Large intestine (tissue), 3 donors: Measurements from ENCODE around the gene NPSR1. TPM values are rescaled to one million over a fixed set of nuclear protein-coding genes. Genes with fewer than 3 reads are reported as not detected.

ENCODE experiments used
- DNase-seq, 2 donors: peaks; one replicate each; pipeline versions ENCODE4 v3.0.0 to v3.0.0-alpha.2; 2013
- H3K27ac ChIP-seq: one replicate; pipeline ENCODE4 v1.5.1; 2013; ENCODE audit warnings: low read length
- H3K27me3 ChIP-seq: 2 replicates; pipeline ENCODE4 v1.6.1; 2013; ENCODE audit warnings: low read length; ENCODE audit not compliant: control insufficient read depth, insufficient read depth
- H3K36me3 ChIP-seq: 2 replicates; pipeline ENCODE4 v1.6.1; 2013; ENCODE audit warnings: low read length; ENCODE audit not compliant: control insufficient read depth, insufficient read depth
- H3K4me1 ChIP-seq: one replicate; pipeline ENCODE4 v1.6.1; 2013; ENCODE audit warnings: low read length; ENCODE audit not compliant: control insufficient read depth, insufficient read depth
- H3K4me3 ChIP-seq: one replicate; pipeline ENCODE4 v1.5.1; 2013; ENCODE audit warnings: low read length
- H3K9me3 ChIP-seq: one replicate; pipeline ENCODE4 v1.6.1; 2013; ENCODE audit warnings: mild to moderate bottlenecking, low read depth, low read length, moderate library complexity; ENCODE audit not compliant: control insufficient read depth
- WGBS: methylation state at CpG from one replicate; pipeline ENCODE4 v1.1.5; 2013; ENCODE audit warnings: low lambda C conversion rate; ENCODE audit not compliant: insufficient coverage; 5-methylcytosine and 5-hydroxymethylcytosine counted together
- polyA plus RNA-seq: library from polyadenylated mRNA; unstranded; fragments of 120-200 nt; gene quantifications from one replicate; pipeline ENCODE4 v1.2.1, GENCODE V29; 2013

The NPSR1 gene
- polyA plus RNA-seq, 1 donor: 0.16 TPM

DNA sequence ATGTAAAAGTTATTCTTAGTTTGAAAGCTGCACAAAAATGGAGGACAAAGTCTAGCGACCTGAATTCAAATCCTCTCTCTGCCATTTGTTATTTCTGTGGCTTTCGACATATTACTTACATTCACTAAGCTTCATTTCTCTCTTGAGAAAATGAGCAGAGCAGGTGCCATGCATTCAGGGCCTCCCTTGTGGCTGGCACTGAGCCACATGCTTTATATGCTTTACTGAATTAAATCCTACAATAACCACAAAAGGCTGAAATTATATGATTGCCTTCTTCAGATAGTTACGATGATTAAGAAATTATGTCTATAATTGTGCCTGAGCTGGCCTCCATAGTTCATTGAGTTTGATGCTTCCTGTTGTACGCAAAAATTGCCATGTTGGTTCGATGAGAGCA is 98.7 kb downstream of the NPSR1 start:
- Histone ChIP-seq H3K36me3 (no peaks in the 10 kb centered on the region), H3K27me3 (no peaks in the 10 kb centered on the region), H3K4me1 (peaks cover 38% of the 10 kb centered on the region), H3K4me3 (no peak overlapping the region), H3K9me3 (no peaks in the 10 kb centered on the region), H3K27ac (no peak overlapping the region)
- DNase-seq: no peak
- 100% methylated on average over 1 of the region's 5 CpGs for WGBS

- Histone ChIP-seq H3K9me3 (no peaks in the 10 kb centered on the region), H3K27me3 (no peaks in the 10 kb centered on the region), H3K4me3 (no peak overlapping the region), H3K27ac (peak overlapping the region; percentile 53), H3K36me3 (no peaks in the 10 kb centered on the region), H3K4me1 (peaks cover 31% of the 10 kb centered on the region)
- WGBS: 73% methylated on average over 4 of the region's 5 CpGs
- DNase-seq: peak in 1 of 2 donors; percentile 57
Observed at GRCh38 chr7:34757570-34758110, 99.6 kb downstream of the NPSR1 start.

DNA sequence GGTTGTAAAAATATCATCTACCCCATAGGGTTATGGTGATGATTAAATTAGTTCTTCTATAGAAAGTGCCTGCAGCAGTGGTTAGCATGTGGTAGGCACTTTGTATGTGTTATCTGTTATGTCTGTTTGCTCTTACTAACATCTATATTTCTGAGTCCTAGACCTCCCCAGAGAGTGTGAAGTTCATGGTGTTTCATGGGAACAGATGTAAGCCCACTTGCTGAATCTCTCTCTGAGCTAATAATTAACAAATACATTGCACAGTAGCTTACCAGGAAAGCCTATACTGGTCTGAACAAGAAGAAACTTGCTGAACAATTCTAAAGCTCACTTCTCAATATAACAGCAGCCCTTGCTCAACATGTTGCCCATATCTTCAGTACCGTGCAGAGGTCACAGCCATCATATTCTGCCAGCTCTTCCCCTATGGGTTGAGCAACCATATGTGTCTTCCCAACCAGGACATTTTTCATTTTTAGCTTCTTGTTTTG is 100.1 kb downstream of the NPSR1 start:
- no CpG with 5 or more reads among the region's 1 CpG for WGBS
- Histone ChIP-seq H3K4me3 (no peak overlapping the region), H3K4me1 (peaks cover 26% of the 10 kb centered on the region), H3K27ac (peak overlapping the region; percentile 53), H3K27me3 (no peaks in the 10 kb centered on the region), H3K9me3 (no peaks in the 10 kb centered on the region), H3K36me3 (no peaks in the 10 kb centered on the region)
- peak; percentile 86 to 92 for DNase-seq

GRCh38 chr7:34759477-34760125 is 101.6 kb downstream of the NPSR1 start:
- Histone ChIP-seq H3K27ac (no peak overlapping the region), H3K9me3 (no peaks in the 10 kb centered on the region), H3K4me3 (no peak overlapping the region), H3K36me3 (no peaks in the 10 kb centered on the region), H3K4me1 (peaks cover 26% of the 10 kb centered on the region), H3K27me3 (no peaks in the 10 kb centered on the region)
- WGBS: 100% methylated on average over 1 of the region's 3 CpGs
- DNase-seq: peak; percentile 27 to 58

DNA sequence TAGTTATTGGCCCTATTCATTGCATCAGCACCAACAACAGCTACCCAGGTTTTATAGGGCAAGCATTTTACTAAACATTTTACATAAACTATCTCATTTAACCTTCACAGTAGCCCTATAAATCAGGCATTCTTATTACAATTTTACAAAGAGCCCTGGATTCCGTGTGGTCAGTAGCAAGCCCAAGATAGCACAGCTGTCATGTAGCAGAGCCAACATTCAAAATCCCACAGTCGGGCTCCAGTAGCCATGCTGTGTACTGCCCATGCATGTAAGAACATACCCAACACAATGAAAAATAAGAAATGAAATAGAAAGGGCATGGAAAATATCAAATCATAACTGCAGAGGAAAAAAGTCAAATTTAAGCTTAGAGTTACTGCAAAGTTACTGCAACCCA is 102.3 kb downstream of the NPSR1 start:
- Histone ChIP-seq H3K36me3 (no peaks in the 10 kb centered on the region), H3K27me3 (no peaks in the 10 kb centered on the region), H3K4me1 (peaks cover 24% of the 10 kb centered on the region), H3K4me3 (no peak overlapping the region), H3K9me3 (no peaks in the 10 kb centered on the region), H3K27ac (no peak overlapping the region)
- no CpG with 5 or more reads among the region's 2 CpGs for WGBS
- DNase-seq: no peak

GRCh38 chr7:34761206-34761605 is 103.2 kb downstream of the NPSR1 start:
- Histone ChIP-seq H3K27ac (no peak overlapping the region), H3K4me1 (peaks cover 22% of the 10 kb centered on the region), H3K4me3 (no peak overlapping the region), H3K27me3 (no peaks in the 10 kb centered on the region), H3K36me3 (no peaks in the 10 kb centered on the region), H3K9me3 (no peaks in the 10 kb centered on the region)
- DNase-seq: no peak
- WGBS: no CpG with 5 or more reads among the region's 1 CpG

- DNase-seq: no peak
- no peak overlapping the region for H3K27ac ChIP-seq
- no peaks in the 10 kb centered on the region for H3K27me3 ChIP-seq
- no peaks in the 10 kb centered on the region for H3K36me3 ChIP-seq
- H3K4me3 ChIP-seq: no peak overlapping the region
- peaks cover 19% of the 10 kb centered on the region for H3K4me1 ChIP-seq
- H3K9me3 ChIP-seq: no peaks in the 10 kb centered on the region
Observed at GRCh38 chr7:34761627-34762026, 103.6 kb downstream of the NPSR1 start.

- DNase-seq: peak; percentile 36 to 47
- Histone ChIP-seq H3K36me3 (no peaks in the 10 kb centered on the region), H3K4me1 (peaks cover 12% of the 10 kb centered on the region), H3K9me3 (no peaks in the 10 kb centered on the region), H3K27me3 (no peaks in the 10 kb centered on the region), H3K27ac (no peak overlapping the region), H3K4me3 (no peak overlapping the region)
- WGBS: 50% methylated on average over 1 of the region's 2 CpGs
Observed at GRCh38 chr7:34762764-34763163, 104.7 kb downstream of the NPSR1 start.

DNA sequence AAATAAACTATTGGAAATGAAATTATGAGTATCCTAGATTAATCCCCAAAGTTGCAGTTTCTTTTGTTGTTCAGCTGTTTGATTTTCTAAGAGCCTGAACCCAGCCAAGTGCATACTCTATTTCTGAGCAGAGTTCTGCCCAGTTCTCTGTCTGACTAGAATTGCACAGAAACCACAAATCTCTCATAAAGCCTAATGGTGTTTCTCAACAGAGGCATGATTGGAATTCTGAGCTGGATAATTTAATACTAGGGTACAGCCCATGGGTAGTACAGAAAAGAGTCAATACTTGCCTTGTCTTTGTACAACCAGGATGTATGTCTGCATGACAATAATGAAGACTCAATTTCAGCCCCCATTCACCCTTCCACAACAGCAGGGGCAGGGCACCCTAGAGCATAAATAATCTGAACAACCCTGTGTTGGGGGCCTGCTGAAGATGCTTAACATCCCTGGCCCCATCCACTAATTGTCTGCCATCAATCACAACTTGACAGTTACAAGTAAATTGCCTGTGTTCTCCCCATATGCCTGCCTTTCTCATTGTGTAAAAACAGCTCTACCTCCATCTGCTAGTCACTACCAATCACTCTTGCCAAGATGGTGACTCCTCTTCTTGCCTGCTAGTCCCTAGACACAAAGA is 114.4 kb downstream of the NPSR1 start:
- Histone ChIP-seq H3K27ac (no peak overlapping the region), H3K4me3 (no peak overlapping the region), H3K4me1 (no peaks in the 10 kb centered on the region), H3K27me3 (no peaks in the 10 kb centered on the region), H3K9me3 (no peaks in the 10 kb centered on the region), H3K36me3 (no peaks in the 10 kb centered on the region)
- no peak for DNase-seq

DNA sequence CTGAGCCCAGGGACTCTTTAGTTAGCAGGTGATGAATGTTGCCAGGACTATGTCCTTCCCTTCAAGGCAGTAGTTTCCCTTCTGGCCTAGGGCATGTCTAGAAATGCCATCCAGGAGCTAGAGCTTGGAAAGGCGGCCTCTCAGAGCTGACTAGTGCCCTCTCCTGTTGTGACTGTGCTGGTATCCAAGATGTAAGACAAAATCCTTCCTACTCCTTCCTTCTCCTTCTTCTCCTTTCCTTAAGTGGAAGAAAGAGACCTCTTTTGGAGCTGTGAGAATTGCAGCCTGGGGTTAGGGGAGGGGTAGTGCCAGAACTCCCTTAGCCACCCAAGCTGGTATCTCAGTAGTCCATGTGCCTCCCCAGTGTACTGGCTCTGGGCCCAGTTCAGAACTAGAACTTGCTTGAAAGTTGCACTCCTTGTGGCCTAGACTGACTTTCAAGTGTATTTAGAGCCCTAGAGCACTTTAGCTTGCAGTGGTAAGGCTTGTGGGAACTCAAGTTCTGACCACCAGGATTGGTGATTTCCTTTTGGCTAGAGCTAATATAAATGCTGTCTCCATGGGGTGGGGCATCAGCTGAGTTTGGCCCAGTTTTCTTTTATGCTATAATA is 118.8 kb downstream of the NPSR1 start:
- DNase-seq: no peak
- no peaks in the 10 kb centered on the region for H3K4me1 ChIP-seq
- no CpG with 5 or more reads among the region's 1 CpG for WGBS
- H3K4me3 ChIP-seq: no peak overlapping the region
- H3K27me3 ChIP-seq: no peaks in the 10 kb centered on the region
- no peaks in the 10 kb centered on the region for H3K9me3 ChIP-seq
- no peaks in the 10 kb centered on the region for H3K36me3 ChIP-seq
- no peak overlapping the region for H3K27ac ChIP-seq
